Activated B cell treated with CpG ODN at 0.5 μM for 24 hours (primary cell): Measurements from ENCODE around the gene SHISA9. TPM values are rescaled to one million over a fixed set of nuclear protein-coding genes. Genes with fewer than 3 reads are reported as not detected.

Experiments
- ATAC-seq: fragments of 200-7000 bp; cut with Tn5 transposase; one replicate; pipeline ENCODE4 v1.10.0; 2021; ENCODE audit warnings: low read depth, mild to moderate bottlenecking, moderate library complexity
- CTCF ChIA-PET: fragments of 350-600 bp; sonication (Branson Sonifier 250); formaldehyde crosslinking; loops from one replicate; lab custom pipeline; 2021; ENCODE audit warnings: antibody characterized with exemption; lab: Charles Lee
- POLR2A ChIA-PET: fragments of 350-600 bp; sonication (Branson Sonifier 250); formaldehyde crosslinking; loops from one replicate; lab custom pipeline; 2021; ENCODE audit warnings: antibody characterized with exemption; lab: Charles Lee
- DNase-seq: peaks from one replicate; pipeline ENCODE4 v3.0.0; 2022
- H3K27ac Mint-ChIP-seq: one replicate; pipeline ENCODE4 v1.8.0; 2020; ENCODE audit warnings: mixed read lengths
- H3K27me3 Mint-ChIP-seq: one replicate; pipeline ENCODE4 v1.8.0; 2021; ENCODE audit warnings: mixed read lengths
- H3K36me3 Mint-ChIP-seq: one replicate; pipeline ENCODE4 v1.8.0; 2021; ENCODE audit warnings: low read depth, mixed read lengths
- H3K4me1 Mint-ChIP-seq: one replicate; pipeline ENCODE4 v1.8.0; 2021; ENCODE audit warnings: mixed read lengths
- H3K4me3 Mint-ChIP-seq: one replicate; pipeline ENCODE4 v1.8.0; 2020; ENCODE audit warnings: mild to moderate bottlenecking, mixed read lengths
- H3K9me3 Mint-ChIP-seq: one replicate; pipeline ENCODE4 v1.8.0; 2020; ENCODE audit warnings: mixed read lengths
- CTCF ChIP-seq: fragments of 200-600 bp; IDR thresholded peaks from one replicate; pipeline ENCODE4 v1.8.0; 2022; ENCODE audit warnings: antibody characterized with exemption, mild to moderate bottlenecking
- intact Hi-C: fragments of 100-400 bp; cut with micrococcal nuclease; formaldehyde crosslinking; loops from one replicate; pipeline ENCODE4 v1.15.1; 2024
- total RNA-seq: library from RNA; stranded (reverse); gene quantifications from 2 replicates; pipeline ENCODE4 v1.2.3, GENCODE V29; 2022

Gene SHISA9
- total RNA-seq, 1 donor from 2014 or later = 0.07 TPM

GRCh38 chr16:12959072-12959471 is 57.7 kb downstream of the SHISA9 start:
- no peaks in the 10 kb centered on the region for H3K36me3 Mint-ChIP-seq
- H3K9me3 Mint-ChIP-seq = peaks cover 8% of the 10 kb centered on the region
- no peak for TF ChIP-seq CTCF
- DNase-seq = no peak
- ChIA-PET CTCF (no interaction called here), POLR2A (no interaction called here)
- no peak overlapping the region for H3K27ac Mint-ChIP-seq
- no peak overlapping the region for H3K4me3 Mint-ChIP-seq
- intact Hi-C loops = no loop called here
- H3K27me3 Mint-ChIP-seq = no peaks in the 10 kb centered on the region
- no peak for ATAC-seq
- no peaks in the 10 kb centered on the region for H3K4me1 Mint-ChIP-seq

GRCh38 chr16:12961626-12962025 is 60.2 kb downstream of the SHISA9 start:
- H3K9me3 Mint-ChIP-seq = peaks cover 8% of the 10 kb centered on the region
- CTCF ChIA-PET = no interaction called here
- H3K4me3 Mint-ChIP-seq = no peak overlapping the region
- TF ChIP-seq CTCF = no peak
- POLR2A ChIA-PET = no interaction called here
- DNase-seq (no peak), ATAC-seq (no peak)
- no peaks in the 10 kb centered on the region for H3K27me3 Mint-ChIP-seq
- H3K27ac Mint-ChIP-seq = no peak overlapping the region
- no peaks in the 10 kb centered on the region for H3K36me3 Mint-ChIP-seq
- intact Hi-C loops = no loop called here
- H3K4me1 Mint-ChIP-seq = no peaks in the 10 kb centered on the region

GRCh38 chr16:12964461-12964860 is 63.1 kb downstream of the SHISA9 start:
- H3K27me3 Mint-ChIP-seq = no peaks in the 10 kb centered on the region
- H3K4me1 Mint-ChIP-seq = no peaks in the 10 kb centered on the region
- ATAC-seq = no peak
- H3K36me3 Mint-ChIP-seq = no peaks in the 10 kb centered on the region
- CTCF ChIA-PET = no interaction called here
- no peak overlapping the region for H3K27ac Mint-ChIP-seq
- no peak overlapping the region for H3K4me3 Mint-ChIP-seq
- POLR2A ChIA-PET = no interaction called here
- DNase-seq = no peak
- TF ChIP-seq CTCF = no peak
- intact Hi-C loops = no loop called here
- peaks cover 8% of the 10 kb centered on the region for H3K9me3 Mint-ChIP-seq

- Mint-ChIP-seq H3K27ac (no peak overlapping the region), H3K27me3 (no peaks in the 10 kb centered on the region), H3K4me1 (no peaks in the 10 kb centered on the region), H3K36me3 (no peaks in the 10 kb centered on the region), H3K4me3 (no peak overlapping the region), H3K9me3 (peaks cover 8% of the 10 kb centered on the region)
- intact Hi-C loops = no loop called here
- DNase-seq (no peak), ATAC-seq (no peak)
- CTCF ChIA-PET = no interaction called here
- no peak for TF ChIP-seq CTCF
- POLR2A ChIA-PET = no interaction called here
Observed at GRCh38 chr16:12965274-12965804, 63.9 kb downstream of the SHISA9 start.

GRCh38 chr16:12971241-12971640 is 69.8 kb downstream of the SHISA9 start:
- no peak for TF ChIP-seq CTCF
- Mint-ChIP-seq H3K9me3 (no peaks in the 10 kb centered on the region), H3K36me3 (no peaks in the 10 kb centered on the region), H3K27ac (no peak overlapping the region), H3K4me3 (no peak overlapping the region), H3K27me3 (no peaks in the 10 kb centered on the region), H3K4me1 (no peaks in the 10 kb centered on the region)
- no peak for DNase-seq
- intact Hi-C loops = no loop called here
- POLR2A ChIA-PET = no interaction called here
- ATAC-seq = no peak
- CTCF ChIA-PET = no interaction called here
